T-helper 22 cell (primary cell): ENCODE measurements around the gene BRK1.
"Not testable (repeated sequence)": the region's sequence is repeated elsewhere in the genome, so short reads cannot be mapped to it uniquely, and the experiment has no call there.

Source experiments
- DNase-seq: peaks from one replicate; pipeline ENCODE4 v3.0.0-alpha.2; 2020; ENCODE audit warnings: low read depth

The BRK1 gene

DNA sequence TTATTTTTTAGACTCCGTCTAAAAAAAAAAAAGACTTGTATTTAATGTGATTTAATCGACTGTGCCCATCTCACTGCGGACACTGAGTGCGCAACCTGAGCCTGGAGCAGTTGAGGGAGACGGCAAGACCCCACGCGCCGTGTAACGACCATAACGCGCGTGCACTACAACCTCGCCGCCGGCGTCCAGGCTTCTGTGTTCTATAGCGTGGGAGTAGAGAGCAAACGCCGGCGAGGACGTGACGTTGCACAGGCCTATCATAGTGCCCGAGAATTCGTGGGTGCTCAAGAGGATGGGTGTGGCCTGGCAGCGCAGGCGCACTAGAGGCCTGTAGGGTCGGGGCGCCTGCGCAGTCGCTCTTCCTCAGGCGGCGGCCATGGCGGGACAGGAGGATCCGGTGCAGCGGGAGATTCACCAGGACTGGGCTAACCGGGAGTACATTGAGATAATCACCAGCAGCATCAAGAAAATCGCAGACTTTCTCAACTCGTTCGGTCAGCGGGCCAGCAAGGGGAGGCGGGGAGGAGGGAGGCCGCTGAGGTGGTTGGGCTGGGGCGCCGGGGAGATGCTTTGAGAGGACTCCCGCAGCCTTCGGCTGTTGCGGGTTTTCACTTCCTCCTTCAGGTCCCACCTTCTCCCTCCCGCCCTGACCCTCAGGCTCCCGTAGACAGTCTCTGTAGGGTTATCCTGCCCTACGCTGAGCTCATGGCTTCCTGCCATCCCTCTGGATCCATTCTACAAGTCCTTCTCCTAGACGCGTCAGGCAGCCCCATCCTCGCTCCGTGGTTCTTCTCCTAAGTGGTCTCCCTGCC lies at the start of gene BRK1:
Gene BRK1, plus strand, starts transcription at position 350 of the 812 bp plus-strand sequence. Its CDS starts 27 bp downstream, at position 377.
- peak; percentile 89 for DNase-seq

DNA sequence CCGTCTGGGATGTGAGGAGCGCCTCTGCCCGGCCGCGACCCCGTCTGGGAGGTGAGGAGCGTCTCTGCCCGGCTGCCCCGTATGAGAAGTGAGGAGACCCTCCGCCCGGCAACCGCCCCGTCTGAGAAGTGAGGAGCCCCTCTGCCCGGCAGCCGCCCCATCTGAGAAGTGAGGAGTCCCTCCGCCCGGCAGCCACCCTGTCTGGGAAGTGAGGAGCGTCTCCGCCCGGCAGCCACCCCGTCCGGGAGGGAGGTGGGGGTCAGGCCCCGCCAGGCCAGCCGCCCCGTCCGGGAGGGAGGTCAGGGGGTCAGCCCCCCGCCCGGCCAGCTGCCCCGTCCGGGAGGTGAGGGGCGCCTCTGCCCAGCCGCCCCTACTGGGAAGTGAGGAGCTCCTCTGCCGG lies 45.4 kb upstream of the BRK1 start:
- not testable (repeated sequence) for DNase-seq

GRCh38 chr3:10074666-10075065 lies 40.8 kb upstream of the BRK1 start:
- DNase-seq: no peak

DNA sequence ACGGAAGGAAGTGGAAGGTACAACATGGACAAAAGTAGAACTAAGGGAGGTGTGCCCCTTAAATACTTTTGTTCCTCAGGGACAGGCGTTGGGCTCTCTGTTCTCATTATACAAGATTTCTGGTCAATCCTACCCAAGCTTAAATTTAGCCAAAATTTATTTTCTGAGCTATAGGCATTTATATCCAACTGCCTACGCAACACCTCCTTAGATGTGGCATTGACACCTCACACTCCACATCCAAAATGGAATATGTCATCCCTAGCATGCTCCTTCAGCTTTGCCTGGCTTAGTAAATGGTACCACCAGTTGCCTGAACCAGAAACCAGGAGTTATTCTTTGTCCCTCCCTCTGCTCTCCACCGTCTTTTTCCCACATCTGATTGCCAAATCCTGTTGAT lies 33.6 kb upstream of the BRK1 start:
- no peak for DNase-seq

- no peak for DNase-seq
Observed at GRCh38 chr3:10085738-10086137, 29.7 kb upstream of the BRK1 start.

DNA sequence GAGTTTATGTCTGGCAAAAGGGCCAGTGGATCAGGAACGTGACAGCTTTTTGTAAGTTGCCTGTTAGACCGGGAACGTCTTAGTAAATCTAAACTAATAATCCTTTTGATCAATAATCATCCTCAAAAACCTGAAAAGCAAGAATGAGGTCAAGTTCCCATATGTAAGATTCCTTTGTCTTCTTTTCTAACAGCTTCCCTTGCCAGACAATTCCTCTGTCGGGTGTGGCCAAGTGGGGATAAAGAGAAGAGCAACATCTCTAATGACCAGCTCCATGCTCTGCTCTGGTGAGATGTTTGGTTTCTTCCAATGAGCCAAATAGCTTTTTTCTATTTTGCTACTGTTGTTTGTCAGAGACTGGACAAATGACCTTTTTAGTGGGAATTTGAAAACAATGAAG lies 27.2 kb upstream of the BRK1 start:
- no peak for DNase-seq

GRCh38 chr3:10090179-10090578 lies 25.3 kb upstream of the BRK1 start:
- DNase-seq: no peak

- not testable (repeated sequence) for DNase-seq
Observed at GRCh38 chr3:10090774-10091173, 24.7 kb upstream of the BRK1 start.

- DNase-seq: not testable (repeated sequence)
Observed at GRCh38 chr3:10091387-10091786, 24.1 kb upstream of the BRK1 start.

DNA sequence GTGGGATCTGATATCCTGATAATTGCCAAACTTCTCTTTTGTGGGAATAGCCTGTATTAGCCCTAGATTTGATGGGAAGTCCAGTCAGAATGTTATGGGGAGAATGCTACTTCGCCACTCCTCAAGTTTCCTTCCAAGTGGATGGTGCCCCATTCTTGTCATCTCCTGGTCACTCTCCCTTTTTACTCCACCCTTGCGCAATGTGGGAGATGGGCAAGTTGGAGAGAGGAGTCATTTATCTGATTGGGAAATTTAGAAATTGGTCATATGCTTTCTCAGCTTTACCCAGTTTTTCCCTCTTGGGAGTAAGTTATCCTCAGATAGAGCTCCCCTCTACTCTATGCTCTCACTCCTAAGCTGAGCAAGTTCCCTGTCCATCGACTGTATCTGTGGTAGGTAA lies 21.8 kb upstream of the BRK1 start:
- DNase-seq: no peak

DNA sequence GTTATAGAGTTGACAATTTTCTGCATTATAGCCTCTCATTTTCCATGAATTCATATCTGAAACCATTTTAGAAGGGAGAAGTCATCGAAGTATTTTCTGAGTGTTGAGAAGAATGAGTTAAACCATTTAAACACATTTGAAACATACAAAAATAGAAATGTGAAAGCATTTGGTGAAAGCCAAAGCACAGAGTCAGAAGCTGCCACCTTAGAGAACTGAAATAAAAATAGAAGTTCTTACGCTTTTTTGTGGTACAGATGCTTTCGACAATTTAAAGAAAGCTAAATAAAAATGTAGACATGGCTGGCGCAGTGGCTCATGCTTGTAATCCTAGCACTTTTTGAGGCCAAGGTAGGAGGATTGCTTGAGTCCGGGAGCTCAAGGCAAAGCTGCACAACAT lies 16.4 kb upstream of the BRK1 start:
- no peak for DNase-seq

DNA sequence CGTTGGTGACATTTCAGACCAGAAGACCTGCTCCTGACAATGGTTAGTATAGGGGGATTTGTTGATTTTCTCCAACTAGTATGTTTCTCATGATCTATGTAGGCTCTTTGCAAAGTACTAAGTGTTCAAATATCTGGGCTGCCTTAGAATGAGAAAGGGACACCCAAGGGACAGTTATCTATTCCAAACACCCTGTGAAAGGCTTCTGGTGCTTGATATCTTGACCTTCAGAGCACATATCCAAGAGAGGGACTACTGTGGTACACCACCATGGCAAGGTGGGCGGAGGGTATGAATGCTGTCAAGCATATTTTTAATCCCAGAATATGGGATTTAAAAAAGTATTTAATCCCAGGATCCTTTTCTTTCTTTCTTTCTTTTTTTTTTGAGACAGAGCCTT lies 8.6 kb upstream of the BRK1 start:
- DNase-seq: no peak

GRCh38 chr3:10108091-10108490 lies 7.4 kb upstream of the BRK1 start, which contains the start of gene FANCD2OS:
Gene FANCD2OS, minus strand, starts transcription at chr3:10108255. Its CDS starts 3,481 bp downstream, at chr3:10104774.
- DNase-seq: no peak

- no peak for DNase-seq
Observed at GRCh38 chr3:10116138-10116460, 624 bp downstream of the BRK1 start.

GRCh38 chr3:10116928-10117327 lies 1.5 kb downstream of the BRK1 start:
- DNase-seq: no peak

DNA sequence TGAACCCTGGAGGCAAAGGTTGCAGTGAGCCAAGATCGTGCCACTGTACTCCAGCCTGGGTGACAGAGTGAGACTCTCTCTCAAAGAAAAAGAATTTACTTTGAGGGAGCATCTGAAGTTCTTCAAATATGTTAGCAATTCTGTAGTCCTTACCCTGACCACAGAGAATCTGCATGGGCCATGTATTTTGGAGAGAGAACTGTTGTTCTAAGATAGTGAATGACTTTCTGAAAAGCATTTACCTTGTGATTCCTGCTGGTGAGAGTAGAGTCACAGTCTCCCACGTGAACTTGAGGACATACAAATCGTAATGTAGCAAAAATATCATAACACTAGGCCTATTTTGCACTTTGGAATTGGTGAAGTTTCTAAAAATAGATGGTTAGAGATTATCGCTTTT lies 3.9 kb downstream of the BRK1 start:
- no peak for DNase-seq

GRCh38 chr3:10121064-10121463 lies 5.6 kb downstream of the BRK1 start:
- DNase-seq: no peak

DNA sequence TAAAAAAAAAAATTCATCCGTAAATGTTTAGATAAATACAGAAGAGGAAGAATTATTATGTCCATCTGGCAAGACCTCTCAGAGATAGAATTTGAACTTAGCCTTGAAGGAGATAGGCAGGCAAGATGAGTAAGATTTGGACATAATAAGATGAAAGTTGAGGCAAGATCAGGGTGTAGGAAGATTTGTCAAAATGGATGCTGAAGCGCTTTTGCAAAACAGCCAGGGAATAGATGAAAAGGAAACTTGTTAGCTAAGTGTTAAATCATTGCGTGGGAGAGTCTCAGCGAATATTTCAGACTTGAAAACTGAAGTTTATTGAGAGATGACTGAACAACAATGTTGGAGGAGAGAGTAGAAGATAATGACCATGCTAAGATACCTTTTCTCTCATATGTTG lies 7.2 kb downstream of the BRK1 start:
- DNase-seq: no peak

GRCh38 chr3:10135872-10136271 lies 20.4 kb downstream of the BRK1 start:
- not testable (repeated sequence) for DNase-seq

GRCh38 chr3:10136426-10137005 lies 21.0 kb downstream of the BRK1 start:
- no peak for DNase-seq

GRCh38 chr3:10137178-10137577 lies 21.7 kb downstream of the BRK1 start:
- no peak for DNase-seq

GRCh38 chr3:10140996-10141546 lies 25.6 kb downstream of the BRK1 start:
- no peak for DNase-seq
